PC-9 (cell line): ENCODE measurements around the gene TRPC4. TPM values are rescaled to one million over a fixed set of nuclear protein-coding genes. Genes with fewer than 3 reads are reported as not detected.
A peak's percentile ranks its signal among the peaks of the same experiment; 100 is the strongest.

Source experiments
- BruUV-seq: library from RNA; stranded (reverse); fragments of 400-500 nt; replicated peaks from 2 replicates; lab custom pipeline; 2021; lab: Mats Ljungman, UMichigan
- CTCF ChIA-PET: fragments of 300-600 bp; sonication (Branson Sonifier 250); formaldehyde crosslinking; loops from one replicate; lab custom pipeline; 2022; ENCODE audit warnings: antibody characterized with exemption; lab: Charles Lee
- POLR2A ChIA-PET: fragments of 300-600 bp; sonication (Branson Sonifier 250); formaldehyde crosslinking; loops from one replicate; lab custom pipeline; 2022; ENCODE audit warnings: antibody characterized with exemption; ENCODE audit not compliant: unreplicated experiment; lab: Charles Lee
- DNase-seq, 2 experiments: peaks; one replicate each; pipeline versions ENCODE4 v3.0.0 to v3.0.0-alpha.2; 2015 to 2022; ENCODE audit warnings: mixed read lengths in 1 of 2
- H2AFZ ChIP-seq: fragments of 200-600 bp; sonication (generic); 2 replicates; pipeline ENCODE4 v1.8.1; 2017; ENCODE audit warnings: antibody characterized with exemption
- H3F3A ChIP-seq: fragments of 200-600 bp; sonication (generic); 2 replicates; pipeline ENCODE4 v1.8.1; 2017; ENCODE audit warnings: antibody characterized with exemption, mild to moderate bottlenecking, low read depth; ENCODE audit not compliant: insufficient read depth
- H3K27ac ChIP-seq: fragments of 200-600 bp; sonication (generic); 2 replicates; pipeline ENCODE4 v1.6.1; 2016; ENCODE audit warnings: mixed run types
- H3K27me3 ChIP-seq: fragments of 200-600 bp; sonication (generic); 2 replicates; pipeline ENCODE4 v1.6.1; 2016; ENCODE audit warnings: low read depth, mixed run types; ENCODE audit not compliant: insufficient read depth
- H3K36me3 ChIP-seq: fragments of 200-600 bp; sonication (generic); 2 replicates; pipeline ENCODE4 v1.6.1; 2016; ENCODE audit warnings: low read depth, mixed run types
- H3K4me1 ChIP-seq: fragments of 200-600 bp; sonication (generic); replicated peaks from 2 replicates; pipeline ENCODE4 v1.6.1; 2016; ENCODE audit warnings: mixed run types; ENCODE audit not compliant: insufficient read depth
- H3K4me2 ChIP-seq: fragments of 200-600 bp; sonication (generic); 2 replicates; pipeline ENCODE4 v1.6.1; 2017; ENCODE audit warnings: mixed run types
- H3K4me3 ChIP-seq: fragments of 200-600 bp; sonication (generic); 2 replicates; pipeline ENCODE4 v1.6.1; 2016; ENCODE audit warnings: mixed run types
- H3K79me2 ChIP-seq: fragments of 200-600 bp; sonication (generic); 2 replicates; pipeline ENCODE4 v1.6.1; 2017; ENCODE audit warnings: low read depth, mixed run types
- H3K9me2 ChIP-seq: fragments of 200-600 bp; sonication (generic); 2 replicates; pipeline ENCODE4 v1.8.1; 2017; ENCODE audit warnings: mild to moderate bottlenecking; ENCODE audit not compliant: insufficient read depth
- H3K9me3 ChIP-seq: fragments of 200-600 bp; sonication (generic); 2 replicates; pipeline ENCODE4 v1.8.1; 2016; ENCODE audit warnings: low read depth; ENCODE audit not compliant: insufficient read depth
- H4K20me1 ChIP-seq: fragments of 200-600 bp; sonication (generic); 2 replicates; pipeline ENCODE4 v1.8.1; 2017; ENCODE audit not compliant: insufficient read depth
- CTCF ChIP-seq: fragments of 200-600 bp; sonication (generic); conservative IDR thresholded peaks from 2 replicates; pipeline ENCODE4 v1.6.1; 2017; ENCODE audit warnings: mixed run types, antibody characterized with exemption, mild to moderate bottlenecking, moderate library complexity
- EZH2 ChIP-seq: fragments of 200-600 bp; sonication (generic); IDR thresholded peaks from 2 replicates; pipeline ENCODE4 v1.8.0; 2017; ENCODE audit warnings: antibody characterized with exemption, low read depth
- intact Hi-C: fragments of 100-400 bp; cut with micrococcal nuclease; formaldehyde crosslinking; loops from one replicate; pipeline ENCODE4 v1.10.0; 2022; ENCODE audit not compliant: unreplicated experiment
- total RNA-seq: library from RNA; stranded (reverse); gene quantifications from 2 replicates; pipeline ENCODE4 v1.2.3, GENCODE V29; 2021

The TRPC4 gene
- total RNA-seq, 1 experiment from 2014 or later, result 1.7 TPM

- Histone ChIP-seq H3K27ac (peak overlapping the region; percentile 74), H4K20me1 (no peaks in the 10 kb centered on the region), H3F3A (peaks cover 19% of the 10 kb centered on the region), H3K36me3 (no peaks in the 10 kb centered on the region), H2AFZ (0 out of 2 replicates have a peak overlapping the region, but pooled peaks have one; percentile 36), H3K4me3 (no peak overlapping the region), H3K79me2 (no peaks in the 10 kb centered on the region), H3K4me2 (peak overlapping the region; percentile 40), H3K4me1 (peaks cover 32% of the 10 kb centered on the region), H3K9me2 (no peaks in the 10 kb centered on the region), H3K9me3 (peaks cover 6% of the 10 kb centered on the region; the same call in 1 of the 2 replicates), H3K27me3 (no peaks in the 10 kb centered on the region)
- DNase-seq, result peak; percentile 14 to 91
- ChIA-PET CTCF (no interaction called here), POLR2A (no interaction called here)
- intact Hi-C loops, result loop anchor here (1.0 kb wide), 1 partner anchor 39 kb away; no protein-coding TSS in a partner anchor
- no TSS peak for BruUV-seq
- TF ChIP-seq CTCF (no peak), EZH2 (no peak)
These were observed 252.4 kb downstream of the TRPC4 start for GRCh38 chr13:37617173-37617572.

GRCh38 chr13:37616131-37616530 lies 253.4 kb downstream of the TRPC4 start:
- H3K4me3 ChIP-seq, result no peak overlapping the region
- H2AFZ ChIP-seq, result no peak overlapping the region
- peaks cover 32% of the 10 kb centered on the region for H3K4me1 ChIP-seq
- no peaks in the 10 kb centered on the region for H3K9me2 ChIP-seq
- no TSS peak for BruUV-seq
- ChIA-PET POLR2A (no interaction called here), CTCF (no interaction called here)
- DNase-seq, result no peak
- no peak overlapping the region for H3K4me2 ChIP-seq
- peaks cover 6% of the 10 kb centered on the region; the same call in 1 of the 2 replicates for H3K9me3 ChIP-seq
- no peaks in the 10 kb centered on the region for H3K27me3 ChIP-seq
- intact Hi-C loops, result no loop called here
- no peaks in the 10 kb centered on the region for H4K20me1 ChIP-seq
- no peak for TF ChIP-seq EZH2
- H3K79me2 ChIP-seq, result no peaks in the 10 kb centered on the region
- peaks cover 19% of the 10 kb centered on the region for H3F3A ChIP-seq
- peak overlapping the region; percentile 74; the same call in 1 of the 2 replicates for H3K27ac ChIP-seq
- no peaks in the 10 kb centered on the region for H3K36me3 ChIP-seq

- Histone ChIP-seq H3K4me1 (peaks cover 32% of the 10 kb centered on the region), H4K20me1 (no peaks in the 10 kb centered on the region), H2AFZ (no peak overlapping the region), H3K9me2 (no peaks in the 10 kb centered on the region), H3K4me3 (no peak overlapping the region), H3F3A (peaks cover 19% of the 10 kb centered on the region), H3K4me2 (no peak overlapping the region), H3K79me2 (no peaks in the 10 kb centered on the region), H3K9me3 (peaks cover 6% of the 10 kb centered on the region; the same call in 1 of the 2 replicates), H3K27me3 (no peaks in the 10 kb centered on the region), H3K36me3 (no peaks in the 10 kb centered on the region), H3K27ac (no peak overlapping the region)
- TF ChIP-seq EZH2 (no peak), CTCF (no peak)
- CTCF ChIA-PET, result no interaction called here
- POLR2A ChIA-PET, result no interaction called here
- DNase-seq, result no peak
- no TSS peak for BruUV-seq
- intact Hi-C loops, result no loop called here
These were observed 254.3 kb downstream of the TRPC4 start for GRCh38 chr13:37615276-37615675.

- Histone ChIP-seq H3K9me3 (peaks cover 6% of the 10 kb centered on the region; the same call in 1 of the 2 replicates), H3K4me3 (no peak overlapping the region), H3K4me1 (peaks cover 27% of the 10 kb centered on the region), H3K27me3 (no peaks in the 10 kb centered on the region), H4K20me1 (no peaks in the 10 kb centered on the region), H2AFZ (no peak overlapping the region), H3K36me3 (no peaks in the 10 kb centered on the region), H3K9me2 (no peaks in the 10 kb centered on the region), H3K79me2 (no peaks in the 10 kb centered on the region), H3K27ac (no peak overlapping the region), H3F3A (peaks cover 17% of the 10 kb centered on the region), H3K4me2 (no peak overlapping the region)
- no TSS peak for BruUV-seq
- intact Hi-C loops, result no loop called here
- DNase-seq, result no peak
- CTCF ChIA-PET, result no interaction called here
- TF ChIP-seq CTCF (no peak), EZH2 (no peak)
- POLR2A ChIA-PET, result no interaction called here
These were observed 255.9 kb downstream of the TRPC4 start for GRCh38 chr13:37613638-37614037.
